Gastrocnemius medialis (tissue), 4 donors: ENCODE data around the gene CCL28.

Source experiments
- POLR2A ChIP-seq, 2 donors: fragments of 450-650 bp; IDR thresholded peaks; one replicate each; pipeline ENCODE4 v1.6.1; 2017; ENCODE audit warnings: antibody characterized with exemption in 2 of 2, mild to moderate bottlenecking in 2 of 2, moderate library complexity in 2 of 2
- TF ChIP-seq, protein P1 (sequence below), 5 experiments: fragments of 450-650 bp in 3 of 5; fragments of 200-600 bp in 2 of 5; sonication (generic) in 2 of 5; IDR thresholded peaks in 4 of 5; conservative IDR thresholded peaks in 1 of 5; 1 replicate in 4 of 5; 2 replicates in 1 of 5; pipeline ENCODE4 v1.5.1; 2016 to 2019; ENCODE audit warnings: antibody characterized with exemption in 5 of 5, mild to moderate bottlenecking in 3 of 5, moderate library complexity in 3 of 5

DNA sequence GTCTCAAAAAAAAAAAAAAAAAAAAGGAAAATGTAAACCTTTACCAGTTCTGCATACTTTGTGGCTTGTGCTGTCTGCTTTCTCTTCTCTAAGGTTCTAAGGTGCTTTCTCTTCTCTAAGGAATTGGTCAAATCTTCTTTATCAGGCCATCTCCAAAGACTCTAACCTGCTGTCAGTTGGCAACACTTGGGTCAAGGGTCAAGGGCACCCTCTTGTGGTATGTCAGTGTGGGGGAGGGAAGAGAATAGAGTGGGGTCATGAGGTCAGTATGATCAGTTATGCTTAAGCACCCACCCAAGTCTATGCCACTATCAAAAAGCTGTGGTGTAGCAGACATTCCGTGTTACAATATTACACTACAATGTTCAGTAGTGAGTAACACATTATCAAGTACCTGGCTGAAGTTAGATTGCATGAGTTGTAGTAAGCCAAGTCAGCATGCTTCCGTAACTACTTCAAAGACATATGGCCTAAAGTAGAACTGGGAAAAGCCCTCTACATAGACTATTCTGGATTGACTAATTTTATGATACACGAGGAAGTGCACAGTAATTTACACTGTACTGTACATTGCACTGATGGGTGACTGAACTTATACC lies 25.0 kb upstream of the CCL28 start:
- TF ChIP-seq, protein P1, sequence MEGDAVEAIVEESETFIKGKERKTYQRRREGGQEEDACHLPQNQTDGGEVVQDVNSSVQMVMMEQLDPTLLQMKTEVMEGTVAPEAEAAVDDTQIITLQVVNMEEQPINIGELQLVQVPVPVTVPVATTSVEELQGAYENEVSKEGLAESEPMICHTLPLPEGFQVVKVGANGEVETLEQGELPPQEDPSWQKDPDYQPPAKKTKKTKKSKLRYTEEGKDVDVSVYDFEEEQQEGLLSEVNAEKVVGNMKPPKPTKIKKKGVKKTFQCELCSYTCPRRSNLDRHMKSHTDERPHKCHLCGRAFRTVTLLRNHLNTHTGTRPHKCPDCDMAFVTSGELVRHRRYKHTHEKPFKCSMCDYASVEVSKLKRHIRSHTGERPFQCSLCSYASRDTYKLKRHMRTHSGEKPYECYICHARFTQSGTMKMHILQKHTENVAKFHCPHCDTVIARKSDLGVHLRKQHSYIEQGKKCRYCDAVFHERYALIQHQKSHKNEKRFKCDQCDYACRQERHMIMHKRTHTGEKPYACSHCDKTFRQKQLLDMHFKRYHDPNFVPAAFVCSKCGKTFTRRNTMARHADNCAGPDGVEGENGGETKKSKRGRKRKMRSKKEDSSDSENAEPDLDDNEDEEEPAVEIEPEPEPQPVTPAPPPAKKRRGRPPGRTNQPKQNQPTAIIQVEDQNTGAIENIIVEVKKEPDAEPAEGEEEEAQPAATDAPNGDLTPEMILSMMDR (IDR thresholded peaks at IDR 0.05 in 4 of 5, conservative IDR thresholded peaks at IDR 0.05 in 1 of 5), result no peak
- TF ChIP-seq POLR2A (IDR thresholded peaks at IDR 0.05), result no peak
